ENCODE measurements around the gene RAB15.

DNA sequence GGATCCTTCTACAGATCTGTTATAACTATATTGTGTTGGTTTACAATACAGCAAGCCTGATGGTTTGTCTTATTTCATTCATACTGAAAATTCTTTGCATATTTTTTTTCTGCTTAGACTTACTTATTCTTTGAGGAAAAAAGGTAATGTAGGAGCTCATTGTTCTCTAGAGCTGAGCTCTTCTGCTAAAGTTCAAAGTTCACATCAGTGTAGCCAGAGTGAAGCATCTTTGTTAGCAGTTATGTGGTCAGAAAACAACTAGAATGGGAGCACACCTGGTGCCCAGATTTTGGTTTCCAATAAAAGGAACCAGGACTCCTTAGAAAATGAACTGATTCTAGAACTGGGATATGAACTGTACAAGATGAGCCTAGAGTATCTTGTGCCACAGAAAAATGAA is 39.9 kb downstream of the RAB15 start:
- TF ChIP-seq, protein P1, sequence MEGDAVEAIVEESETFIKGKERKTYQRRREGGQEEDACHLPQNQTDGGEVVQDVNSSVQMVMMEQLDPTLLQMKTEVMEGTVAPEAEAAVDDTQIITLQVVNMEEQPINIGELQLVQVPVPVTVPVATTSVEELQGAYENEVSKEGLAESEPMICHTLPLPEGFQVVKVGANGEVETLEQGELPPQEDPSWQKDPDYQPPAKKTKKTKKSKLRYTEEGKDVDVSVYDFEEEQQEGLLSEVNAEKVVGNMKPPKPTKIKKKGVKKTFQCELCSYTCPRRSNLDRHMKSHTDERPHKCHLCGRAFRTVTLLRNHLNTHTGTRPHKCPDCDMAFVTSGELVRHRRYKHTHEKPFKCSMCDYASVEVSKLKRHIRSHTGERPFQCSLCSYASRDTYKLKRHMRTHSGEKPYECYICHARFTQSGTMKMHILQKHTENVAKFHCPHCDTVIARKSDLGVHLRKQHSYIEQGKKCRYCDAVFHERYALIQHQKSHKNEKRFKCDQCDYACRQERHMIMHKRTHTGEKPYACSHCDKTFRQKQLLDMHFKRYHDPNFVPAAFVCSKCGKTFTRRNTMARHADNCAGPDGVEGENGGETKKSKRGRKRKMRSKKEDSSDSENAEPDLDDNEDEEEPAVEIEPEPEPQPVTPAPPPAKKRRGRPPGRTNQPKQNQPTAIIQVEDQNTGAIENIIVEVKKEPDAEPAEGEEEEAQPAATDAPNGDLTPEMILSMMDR (conservative IDR thresholded peaks at IDR 0.05; ENCODE audit: low read depth, low read length) = no peak
- TF ChIP-seq EZH2 (IDR thresholded peaks at IDR 0.05; ENCODE audit: low read length, unreplicated experiment) = no peak
- TF ChIP-seq EZH2phosphoT487 (IDR thresholded peaks at IDR 0.05; ENCODE audit: borderline replicate concordance, low read length) = no peak

All from PC-3 (cell line).